ENCODE results near the gene EFCAB6. TPM values are rescaled to one million over a fixed set of nuclear protein-coding genes. Genes with fewer than 3 reads are reported as not detected.

EFCAB6 gene
- total and polyA plus RNA-seq, 2 donors (not counting 3 experiments of a cell fraction or from before 2014, with no cell fraction given): 0.07 to 0.31 TPM

DNA sequence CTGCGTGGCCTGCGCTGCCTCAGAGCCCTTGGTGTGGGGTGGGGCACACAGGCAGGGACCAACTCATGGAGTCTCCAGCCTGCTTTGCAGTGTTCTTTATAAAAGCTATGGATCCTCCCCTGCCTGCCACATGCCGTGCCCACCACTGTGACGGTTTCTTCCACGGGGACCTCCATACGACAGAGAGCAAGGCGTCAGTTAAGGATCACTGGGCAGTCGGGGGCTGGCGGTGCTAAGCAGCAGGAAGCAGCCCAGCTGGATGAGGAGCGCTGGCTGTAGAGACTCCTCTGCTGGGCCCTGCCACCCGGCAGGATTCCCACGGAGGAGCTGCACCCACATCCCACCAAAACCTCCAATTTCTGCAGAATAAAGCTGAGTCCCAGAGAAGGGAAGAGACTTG is 23.1 kb upstream of the EFCAB6 start:
- no TSS peak for BruUV-seq (replicated peaks)
- CTCF ChIA-PET: interaction anchor here (1.3 kb wide), 1 partner anchor 50 kb away, joined by 3 read pairs; no protein-coding TSS in a partner anchor
- H2AFZ ChIP-seq (ENCODE audit: low read depth, low read length): no peak overlapping the region
- H3K4me1 ChIP-seq (ENCODE audit: control insufficient read depth, extremely low read depth, insufficient read depth, low read length): no peaks in the 10 kb centered on the region
- TF ChIP-seq MAX (IDR thresholded peaks at IDR 0.05; ENCODE audit: insufficient read depth, insufficient read length) (no peak), POLR2AphosphoS5 (IDR thresholded peaks at IDR 0.05; ENCODE audit: insufficient read depth, low read depth, low read length) (no peak), FOS (IDR thresholded peaks at IDR 0.05; ENCODE audit: borderline replicate concordance, insufficient read depth, low read length) (no peak), MYC (IDR thresholded peaks at IDR 0.05; ENCODE audit: low read depth, low read length) (no peak), GATA2 (IDR thresholded peaks at IDR 0.05; ENCODE audit: insufficient read depth, insufficient read length, low read depth, low read length) (no peak), EZH2 (IDR thresholded peaks at IDR 0.05; ENCODE audit: borderline replicate concordance, low read depth, low read length, severe bottlenecking) (no peak), JUN (IDR thresholded peaks at IDR 0.05; ENCODE audit: borderline replicate concordance, insufficient read depth, insufficient read length, low read depth) (no peak), CTCF (IDR thresholded peaks at IDR 0.05; ENCODE audit: extremely low read depth in 1 of 2, insufficient read depth in 1 of 2, low read depth in 1 of 2, low read length in 2 of 2) (no peak), POLR2A (IDR thresholded peaks at IDR 0.05; ENCODE audit: low read depth, low read length) (no peak)
- no peak for DNase-seq (ENCODE audit: low read depth, low spot score)
- no peaks in the 10 kb centered on the region for H4K20me1 ChIP-seq (replicated peaks; ENCODE audit: control insufficient read depth, extremely low read depth, insufficient read depth, low read length)
- H3K9me3 ChIP-seq (replicated peaks; ENCODE audit: control insufficient read depth, insufficient read depth, low read length): no peaks in the 10 kb centered on the region
- no peaks in the 10 kb centered on the region for H3K9me1 ChIP-seq (replicated peaks; ENCODE audit: control insufficient read depth, extremely low read depth, insufficient read depth, low read length)
- FAIRE-seq: no peak
- H3K9ac ChIP-seq (replicated peaks; ENCODE audit: extremely low read depth, insufficient read depth, low read length): no peak overlapping the region
- H3K36me3 ChIP-seq (ENCODE audit: control insufficient read depth in 2 of 2, extremely low read depth in 1 of 2, insufficient read depth in 2 of 2, low read length in 2 of 2): no peaks in the 10 kb centered on the region
- H3K4me2 ChIP-seq (ENCODE audit: insufficient read depth, low read length): no peak overlapping the region
- POLR2A ChIA-PET: no interaction called here
- H3K79me2 ChIP-seq (ENCODE audit: control insufficient read depth, insufficient read depth, low read length): no peaks in the 10 kb centered on the region
- H3K27me3 ChIP-seq (ENCODE audit: control insufficient read depth in 2 of 2, insufficient read depth in 2 of 2, low read length in 2 of 2): no peaks in the 10 kb centered on the region
- H3K27ac ChIP-seq (ENCODE audit: insufficient read depth, low read depth, low read length): no peak overlapping the region
- dilution Hi-C loops (cut with MboI; ENCODE audit: extremely low pct_ligation_motif_present, low sequenced_read_pairs): no loop called here
- no peak overlapping the region for H3K4me3 ChIP-seq (replicated peaks in 1 of 3; ENCODE audit: insufficient read depth in 1 of 3, low read depth in 1 of 3, low read length in 3 of 3)
- intact Hi-C loops (cut with micrococcal nuclease): no loop called here

Measured in endothelial cell of umbilical vein (primary cell).